Left lung (tissue), 14 donors: ENCODE results near the gene RPEL1. TPM values are rescaled to one million over a fixed set of nuclear protein-coding genes. Genes with fewer than 3 reads are reported as not detected.
"Not testable (repeated sequence)": the region's sequence is repeated elsewhere in the genome, so short reads cannot be mapped to it uniquely, and the experiment has no call there.

Experiments
- ATAC-seq: fragments of 200-7000 bp; cut with Tn5 transposase; one replicate; pipeline ENCODE4 v1.9.1; 2020; ENCODE audit warnings: moderate library complexity
- DNase-seq, 4 donors: peaks; one replicate each; pipeline ENCODE4 v3.0.0-alpha.2; 2013 to 2020
- H3K27ac ChIP-seq, 2 donors: fragments of 200-600 bp; sonication (generic) in 1 of 2; one replicate each; pipeline versions ENCODE4 v1.5.0 to v1.8.0; 2020 to 2021
- H3K27me3 ChIP-seq, 2 donors: fragments of 200-600 bp; sonication (generic) in 1 of 2; one replicate each; pipeline versions ENCODE4 v1.5.0 to v1.8.0; 2020 to 2021
- H3K36me3 ChIP-seq, 2 donors: fragments of 200-600 bp; sonication (generic) in 1 of 2; one replicate each; pipeline versions ENCODE4 v1.5.0 to v1.8.0; 2020 to 2021
- H3K4me1 ChIP-seq, 2 donors: fragments of 200-600 bp; one replicate each; pipeline ENCODE4 v1.8.0; 2021
- H3K4me3 ChIP-seq, 2 donors: fragments of 200-600 bp; sonication (generic) in 1 of 2; one replicate each; pipeline versions ENCODE4 v1.5.0 to v1.8.0; 2020 to 2021; ENCODE audit warnings: mild to moderate bottlenecking in 1 of 2
- H3K9me3 ChIP-seq, 2 donors: fragments of 200-600 bp; sonication (generic) in 1 of 2; one replicate each; pipeline versions ENCODE4 v1.5.0 to v1.8.0; 2020 to 2021
- CTCF ChIP-seq, 2 donors: fragments of 200-600 bp; sonication (generic) in 1 of 2; IDR thresholded peaks; one replicate each; pipeline versions ENCODE4 v1.5.0 to v1.8.0; 2021; ENCODE audit warnings: antibody characterized with exemption in 2 of 2
- intact Hi-C, 2 donors: fragments of 100-400 bp; cut with DNase I; formaldehyde crosslinking; loops; one replicate each; pipeline versions ENCODE4 v1.11.2 to v1.14.2; 2022
- long read RNA-seq, 12 donors: library from polyadenylated mRNA in 2 of 12; unstranded in 2 of 12; transcript quantifications; one replicate each; pipeline ENCODE4 v2.0.0 and lab custom pipeline, GENCODE V29; 2019 to 2026
- polyA plus RNA-seq, 6 donors: library from polyadenylated mRNA; unstranded; fragments of 120-200 nt; gene quantifications; one replicate each; pipeline ENCODE4 v1.2.1, GENCODE V29; 2013; ENCODE audit not compliant: insufficient read length in 6 of 6
- total RNA-seq, 2 donors: library from RNA; stranded (reverse); fragmentation: NEBNext Ultra II Directional; extraction: Animal tissue kit (Norgen Biotek cat#: 25700); gene quantifications; one replicate each; pipeline ENCODE4 v1.2.1, GENCODE V29; 2021
- donor health status: DM: no; HTN: yes; CAD: no.
- donor health status: DM: no; HTN: no; CAD: no.

RPEL1 gene
- total RNA-seq (under 1 TPM; 0.12 to 0.13 TPM), polyA plus RNA-seq (under 1 TPM in 5 of 6 donors, not detected in 1; 0.10 to 0.25 (median 0.20) TPM)
- long read RNA-seq, donor 1 = 0 reads
- long read RNA-seq, donor 2, partial matches to known transcripts = 0 of 1 reads
- long read RNA-seq, donor 2, other reads (novel, unspliced or antisense) = 0 of 1 reads
- long read RNA-seq, donor 3 = 0 reads
- long read RNA-seq, donor 4 = 0 reads
- long read RNA-seq, donor 5 = 0 reads
- long read RNA-seq, donor 6 = 0 reads
- long read RNA-seq, donor 7 = 0 reads
- long read RNA-seq, donor 8 = 0 reads
- long read RNA-seq, donor 9 = 0 reads
- long read RNA-seq, donor 10 = 0 reads
- long read RNA-seq, donor 11 = 0 reads
- long read RNA-seq, donor 12 = 0 reads

GRCh38 chr10:103245587-103245986, at the start of gene RPEL1:
Gene RPEL1, plus strand, starts transcription at chr10:103245887. Its CDS starts 110 bp downstream, at chr10:103245997.
- not testable (repeated sequence) for H3K9me3 ChIP-seq, DNase-seq, H3K36me3 ChIP-seq, ATAC-seq, H3K4me3 ChIP-seq, H3K27me3 ChIP-seq, H3K27ac ChIP-seq
- H3K4me1 ChIP-seq = peaks cover 12 to 25% of the 10 kb centered on the region in 2 donors
- intact Hi-C loops = loop anchor here in 1 of 2 donors (10.0 kb wide), 1 partner anchor 131 kb away; no protein-coding TSS in a partner anchor

GRCh38 chr10:103196516-103196915, 49.2 kb upstream of the RPEL1 start:
- Histone ChIP-seq H3K4me1 (peaks cover 7 to 82% of the 10 kb centered on the region in 2 donors), H3K27ac (peak overlapping the region; percentile 9 to 89), H3K4me3 (no peak overlapping the region), H3K36me3 (no peaks in the 10 kb centered on the region), H3K9me3 (no peaks in the 10 kb centered on the region), H3K27me3 (no peaks in the 10 kb centered on the region)
- no peak for DNase-seq
- intact Hi-C loops = no loop called here
- no peak for ATAC-seq
- TF ChIP-seq CTCF (IDR thresholded peaks at IDR 0.05) = no peak

GRCh38 chr10:103197174-103197573, 48.5 kb upstream of the RPEL1 start:
- ATAC-seq = peak; percentile 55
- peak overlapping the region; percentile 9 to 89 for H3K27ac ChIP-seq
- TF ChIP-seq CTCF (IDR thresholded peaks at IDR 0.05) = no peak

GRCh38 chr10:103197903-103198302, 47.8 kb upstream of the RPEL1 start:
- Histone ChIP-seq H3K36me3 (no peaks in the 10 kb centered on the region), H3K4me3 (peak overlapping the region in 1 of 2 donors; percentile 17), H3K4me1 (peaks cover 7 to 84% of the 10 kb centered on the region in 2 donors), H3K27ac (peak overlapping the region; percentile 9 to 89), H3K27me3 (no peaks in the 10 kb centered on the region), H3K9me3 (no peaks in the 10 kb centered on the region)
- intact Hi-C loops = no loop called here
- DNase-seq (no peak), ATAC-seq (no peak)
- TF ChIP-seq CTCF (IDR thresholded peaks at IDR 0.05) = no peak

More at GRCh38 chr10:103197174-103197573, 48.5 kb upstream of the RPEL1 start:
- Histone ChIP-seq H3K27me3 (no peaks in the 10 kb centered on the region), H3K9me3 (no peaks in the 10 kb centered on the region), H3K36me3 (no peaks in the 10 kb centered on the region), H3K4me1 (peaks cover 7 to 84% of the 10 kb centered on the region in 2 donors), H3K4me3 (peak overlapping the region in 1 of 2 donors; percentile 17)
- intact Hi-C loops = no loop called here
- DNase-seq = peak in 1 of 4 donors; percentile 73

- DNase-seq (no peak), ATAC-seq (no peak)
- Histone ChIP-seq H3K36me3 (no peaks in the 10 kb centered on the region), H3K4me1 (peaks cover 7 to 81% of the 10 kb centered on the region in 2 donors), H3K9me3 (no peaks in the 10 kb centered on the region), H3K4me3 (no peak overlapping the region), H3K27me3 (no peaks in the 10 kb centered on the region), H3K27ac (peak overlapping the region in 1 of 2 donors; percentile 89)
- no peak for TF ChIP-seq CTCF (IDR thresholded peaks at IDR 0.05)
- intact Hi-C loops = no loop called here
These were observed 47.0 kb upstream of the RPEL1 start for GRCh38 chr10:103198648-103199047.
